Left lung (tissue), 10 donors: ENCODE measurements around the gene FCN1. TPM values are rescaled to one million over a fixed set of nuclear protein-coding genes. Genes with fewer than 3 reads are reported as not detected.

ENCODE experiments used
- ATAC-seq: fragments of 200-7000 bp; cut with Tn5 transposase; one replicate; pipeline ENCODE4 v1.9.1; 2020; ENCODE audit warnings: moderate library complexity
- DNase-seq, 4 donors: peaks; one replicate each; pipeline ENCODE4 v3.0.0-alpha.2; 2013 to 2020
- H3K27ac ChIP-seq, 2 donors: fragments of 200-600 bp; sonication (generic) in 1 of 2; one replicate each; pipeline versions ENCODE4 v1.5.0 to v1.8.0; 2020 to 2021
- H3K27me3 ChIP-seq, 2 donors: fragments of 200-600 bp; sonication (generic) in 1 of 2; one replicate each; pipeline versions ENCODE4 v1.5.0 to v1.8.0; 2020 to 2021
- H3K36me3 ChIP-seq, 2 donors: fragments of 200-600 bp; sonication (generic) in 1 of 2; one replicate each; pipeline versions ENCODE4 v1.5.0 to v1.8.0; 2020 to 2021
- H3K4me1 ChIP-seq, 2 donors: fragments of 200-600 bp; one replicate each; pipeline ENCODE4 v1.8.0; 2021
- H3K4me3 ChIP-seq, 2 donors: fragments of 200-600 bp; sonication (generic) in 1 of 2; one replicate each; pipeline versions ENCODE4 v1.5.0 to v1.8.0; 2020 to 2021; ENCODE audit warnings: mild to moderate bottlenecking in 1 of 2
- H3K9me3 ChIP-seq, 2 donors: fragments of 200-600 bp; sonication (generic) in 1 of 2; one replicate each; pipeline versions ENCODE4 v1.5.0 to v1.8.0; 2020 to 2021
- intact Hi-C, 2 donors: fragments of 100-400 bp; cut with DNase I; formaldehyde crosslinking; loops; one replicate each; pipeline versions ENCODE4 v1.11.2 to v1.14.2; 2022
- polyA plus RNA-seq, 6 donors: library from polyadenylated mRNA; unstranded; fragments of 120-200 nt; gene quantifications; one replicate each; pipeline ENCODE4 v1.2.1, GENCODE V29; 2013; ENCODE audit not compliant: insufficient read length in 6 of 6
- total RNA-seq, 2 donors: library from RNA; stranded (reverse); fragmentation: NEBNext Ultra II Directional; extraction: Animal tissue kit (Norgen Biotek cat#: 25700); gene quantifications; one replicate each; pipeline ENCODE4 v1.2.1, GENCODE V29; 2021
- TF ChIP-seq, protein P1 (sequence below), 2 donors: fragments of 200-600 bp; sonication (generic) in 1 of 2; IDR thresholded peaks; one replicate each; pipeline versions ENCODE4 v1.5.0 to v1.8.0; 2021; ENCODE audit warnings: antibody characterized with exemption in 2 of 2
- donor health status: DM: no; HTN: yes; CAD: no.
- donor health status: DM: no; HTN: no; CAD: no.

Gene FCN1
- total and polyA plus RNA-seq, 8 donors: 3.4 to 72.1 (median 5.7) TPM

DNA sequence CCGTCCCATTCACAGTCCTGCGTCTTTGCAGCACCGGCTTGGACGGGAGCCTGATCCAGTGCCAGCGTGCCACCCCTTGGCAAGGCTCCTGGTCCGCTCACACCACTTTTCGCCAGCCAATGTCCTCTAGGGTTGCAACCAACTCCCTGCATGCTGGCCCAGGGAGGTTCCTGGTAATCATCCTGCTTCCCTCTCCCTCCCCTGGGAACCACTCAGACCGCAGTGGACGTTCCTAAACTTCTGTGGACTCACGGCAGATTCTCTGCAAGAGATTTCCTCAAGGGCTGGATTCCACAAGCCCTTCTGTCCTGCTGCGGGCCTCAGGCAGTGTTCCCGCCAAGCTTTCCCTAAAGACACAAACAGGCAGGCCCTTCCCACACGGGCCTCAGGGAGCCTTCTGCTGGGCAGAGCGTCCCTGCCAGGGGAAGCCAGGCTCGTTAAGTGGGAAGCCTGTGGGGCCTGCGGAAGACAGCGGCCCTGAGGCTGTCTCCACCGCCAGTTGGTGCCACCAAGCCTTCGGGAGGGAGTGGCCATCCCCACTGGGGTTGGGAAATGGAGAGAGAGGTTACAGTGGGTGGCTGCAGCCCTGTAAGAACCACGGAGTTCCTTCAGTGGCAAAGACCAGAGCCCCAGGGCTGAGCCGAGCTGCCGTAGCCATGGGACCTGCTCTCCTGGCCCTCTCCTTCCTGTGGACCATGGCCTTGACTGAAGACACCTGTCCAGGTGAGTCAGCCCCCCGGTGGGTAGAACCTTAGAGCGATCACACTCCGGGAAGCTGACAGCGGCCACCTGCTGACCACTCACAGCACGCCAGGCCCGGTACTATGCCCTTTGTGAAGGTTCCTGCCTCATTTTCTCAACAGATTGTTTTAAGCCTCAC is 53.5 kb downstream of the FCN1 start:
- intact Hi-C loops: no loop called here
- H3K36me3 ChIP-seq: no peaks in the 10 kb centered on the region
- DNase-seq (peak in 2 of 4 donors; percentile 28 to 62), ATAC-seq (no peak)
- no peak overlapping the region for H3K4me3 ChIP-seq
- H3K9me3 ChIP-seq: no peaks in the 10 kb centered on the region
- H3K27me3 ChIP-seq: peaks cover 0 to 11% of the 10 kb centered on the region in 2 donors
- no peak overlapping the region for H3K27ac ChIP-seq
- TF ChIP-seq, protein P1, sequence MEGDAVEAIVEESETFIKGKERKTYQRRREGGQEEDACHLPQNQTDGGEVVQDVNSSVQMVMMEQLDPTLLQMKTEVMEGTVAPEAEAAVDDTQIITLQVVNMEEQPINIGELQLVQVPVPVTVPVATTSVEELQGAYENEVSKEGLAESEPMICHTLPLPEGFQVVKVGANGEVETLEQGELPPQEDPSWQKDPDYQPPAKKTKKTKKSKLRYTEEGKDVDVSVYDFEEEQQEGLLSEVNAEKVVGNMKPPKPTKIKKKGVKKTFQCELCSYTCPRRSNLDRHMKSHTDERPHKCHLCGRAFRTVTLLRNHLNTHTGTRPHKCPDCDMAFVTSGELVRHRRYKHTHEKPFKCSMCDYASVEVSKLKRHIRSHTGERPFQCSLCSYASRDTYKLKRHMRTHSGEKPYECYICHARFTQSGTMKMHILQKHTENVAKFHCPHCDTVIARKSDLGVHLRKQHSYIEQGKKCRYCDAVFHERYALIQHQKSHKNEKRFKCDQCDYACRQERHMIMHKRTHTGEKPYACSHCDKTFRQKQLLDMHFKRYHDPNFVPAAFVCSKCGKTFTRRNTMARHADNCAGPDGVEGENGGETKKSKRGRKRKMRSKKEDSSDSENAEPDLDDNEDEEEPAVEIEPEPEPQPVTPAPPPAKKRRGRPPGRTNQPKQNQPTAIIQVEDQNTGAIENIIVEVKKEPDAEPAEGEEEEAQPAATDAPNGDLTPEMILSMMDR (IDR thresholded peaks at IDR 0.05): no peak
- no peaks in the 10 kb centered on the region for H3K4me1 ChIP-seq

DNA sequence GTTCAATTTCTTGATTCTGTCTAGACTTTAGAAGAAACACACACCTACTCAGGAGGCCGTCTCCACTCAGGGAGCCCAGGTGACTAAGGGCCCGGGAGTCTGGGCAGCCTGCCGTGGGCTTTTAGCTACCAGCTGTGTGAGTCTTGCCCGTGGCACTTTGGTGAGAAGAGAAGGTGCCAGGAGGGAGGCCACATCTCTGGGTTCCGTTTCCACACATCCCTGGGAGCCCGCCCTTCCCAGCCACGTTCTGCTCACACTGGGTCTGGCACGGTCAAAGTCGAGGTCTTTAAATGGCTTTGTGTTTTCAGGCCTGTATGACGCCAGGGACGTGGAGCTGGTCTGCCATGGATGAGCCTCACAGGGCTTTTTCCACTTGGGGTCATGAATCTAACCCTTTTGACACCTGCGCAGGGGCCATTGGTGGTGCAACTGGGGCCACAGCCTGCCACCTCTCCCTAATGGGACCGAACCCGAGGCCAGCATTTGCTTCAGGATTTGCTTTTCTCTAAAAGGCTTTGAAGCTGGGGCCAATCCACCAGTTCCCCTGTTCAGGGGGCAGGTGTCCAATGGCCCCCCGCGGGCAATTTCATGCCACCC is 54.3 kb downstream of the FCN1 start:
- Histone ChIP-seq H3K36me3 (no peaks in the 10 kb centered on the region), H3K4me1 (no peaks in the 10 kb centered on the region), H3K4me3 (no peak overlapping the region), H3K27me3 (peaks cover 0 to 17% of the 10 kb centered on the region in 2 donors), H3K9me3 (no peaks in the 10 kb centered on the region), H3K27ac (no peak overlapping the region)
- intact Hi-C loops: no loop called here
- DNase-seq (peak in 1 of 4 donors; percentile 54), ATAC-seq (no peak)
- TF ChIP-seq, protein P1 (IDR thresholded peaks at IDR 0.05): no peak

DNA sequence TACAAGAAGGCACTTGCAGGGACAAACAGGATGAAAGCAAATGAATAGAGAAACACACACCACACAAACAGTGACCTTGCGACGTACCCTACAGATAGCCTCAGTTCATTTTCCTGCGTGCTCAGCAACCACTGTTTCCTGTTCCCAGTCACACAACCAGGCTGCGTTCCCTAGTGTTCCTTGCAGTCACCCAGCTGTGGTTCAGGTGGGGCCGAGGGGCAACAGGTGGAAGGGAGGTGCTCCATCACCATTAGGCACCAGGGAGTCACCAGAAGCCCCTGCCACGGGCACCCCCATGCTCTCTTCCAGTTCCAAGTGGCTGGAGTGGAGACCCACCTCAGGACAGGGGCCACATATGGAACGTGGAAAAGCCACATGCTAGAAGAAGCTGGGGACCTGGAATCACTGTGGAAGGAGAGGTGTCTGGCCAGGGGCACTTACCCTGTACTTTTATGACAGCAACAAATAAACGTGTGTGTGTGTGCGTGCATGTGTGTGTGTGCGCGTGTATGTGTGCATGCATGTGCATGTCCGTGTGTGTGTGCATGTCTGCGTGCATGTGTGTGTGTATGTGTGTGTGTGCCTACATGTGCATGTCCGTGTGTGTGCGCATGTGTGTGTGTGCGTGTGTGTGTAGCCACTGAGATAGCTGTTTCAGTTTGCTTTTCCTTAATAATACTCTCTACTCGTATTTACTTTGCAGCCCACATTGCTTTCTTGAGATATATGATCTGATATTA is 55.9 kb downstream of the FCN1 start:
- H3K9me3 ChIP-seq: no peaks in the 10 kb centered on the region
- H3K27ac ChIP-seq: no peak overlapping the region
- no peak for ATAC-seq
- no peak overlapping the region for H3K4me3 ChIP-seq
- H3K36me3 ChIP-seq: no peaks in the 10 kb centered on the region
- H3K4me1 ChIP-seq: no peaks in the 10 kb centered on the region
- DNase-seq: no peak
- TF ChIP-seq, protein P1 (IDR thresholded peaks at IDR 0.05): no peak
- H3K27me3 ChIP-seq: peaks cover 0 to 19% of the 10 kb centered on the region in 2 donors
- intact Hi-C loops: no loop called here

DNA sequence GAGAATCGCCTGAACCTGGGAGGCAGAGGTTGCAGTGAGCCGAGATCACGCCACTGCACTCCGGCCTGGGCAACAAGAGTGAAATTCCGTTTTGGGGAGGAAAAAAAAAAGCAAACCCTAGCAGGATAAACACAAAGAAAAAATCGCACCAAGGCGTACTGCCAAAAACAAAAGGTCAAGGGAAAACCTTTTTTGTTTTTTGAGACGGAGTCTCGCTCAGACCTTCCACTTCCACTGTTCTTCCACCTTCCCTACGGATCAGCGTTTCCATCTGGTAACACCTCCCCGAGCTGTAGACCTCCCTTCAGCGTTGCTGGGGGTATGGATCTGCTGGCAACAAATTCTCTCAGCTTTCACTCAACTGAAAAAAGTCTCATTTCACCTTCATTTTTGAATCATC is 57.2 kb downstream of the FCN1 start:
- no peak for ATAC-seq

More for the DNA sequence above, 57.2 kb downstream of the FCN1 start:
- Histone ChIP-seq H3K4me1 (no peaks in the 10 kb centered on the region), H3K27ac (no peak overlapping the region), H3K9me3 (no peaks in the 10 kb centered on the region), H3K27me3 (peaks cover 0 to 25% of the 10 kb centered on the region in 2 donors), H3K36me3 (no peaks in the 10 kb centered on the region), H3K4me3 (no peak overlapping the region)
- DNase-seq: no peak
- TF ChIP-seq, protein P1 (IDR thresholded peaks at IDR 0.05): no peak
- intact Hi-C loops: no loop called here
